Measurements from ENCODE around the gene DCAF6.

Gene DCAF6

DNA sequence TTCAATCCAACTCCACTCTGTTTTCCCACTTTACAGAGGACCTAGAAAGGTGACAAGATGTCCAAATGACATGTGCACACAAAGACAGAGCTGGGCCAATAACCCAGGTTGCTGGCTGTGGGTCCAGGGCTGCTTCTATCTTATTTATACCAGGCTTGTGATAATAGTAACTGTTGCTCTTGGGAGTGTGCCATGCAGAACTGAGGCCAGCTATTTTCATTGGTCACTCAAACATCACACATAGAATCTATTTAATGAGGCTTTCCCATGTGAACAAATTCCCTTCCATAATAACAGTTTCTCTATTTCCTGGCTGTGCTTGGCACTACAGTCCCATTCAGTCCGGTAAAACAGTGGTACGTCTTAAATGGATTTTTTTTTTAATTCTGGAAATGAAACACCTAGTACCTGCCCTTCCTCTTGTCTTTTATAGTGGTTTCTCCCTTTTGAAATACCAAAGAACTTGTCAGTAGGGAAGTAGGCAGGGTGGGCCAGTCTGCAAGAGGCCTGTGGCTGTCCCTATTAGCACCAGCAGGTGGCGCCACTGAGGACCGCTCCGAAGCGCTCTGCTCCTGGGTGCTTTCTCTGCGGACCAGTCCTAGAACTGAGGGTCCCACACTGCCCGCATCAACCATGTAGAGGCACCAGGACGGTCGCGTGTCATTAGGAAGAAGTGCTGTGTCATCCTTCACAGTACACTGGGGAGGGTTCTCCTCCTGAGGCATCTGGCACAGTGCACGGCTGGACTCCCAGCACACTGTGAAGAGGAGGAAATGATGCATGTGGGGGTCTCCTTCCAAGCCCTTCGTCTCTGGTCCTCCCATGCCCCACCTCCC, 148.1 kb downstream of the DCAF6 start:
- DNase-seq (ENCODE audit: low read depth in 1 of 2, low spot score in 1 of 2): peak; percentile 42 to 46

DNA sequence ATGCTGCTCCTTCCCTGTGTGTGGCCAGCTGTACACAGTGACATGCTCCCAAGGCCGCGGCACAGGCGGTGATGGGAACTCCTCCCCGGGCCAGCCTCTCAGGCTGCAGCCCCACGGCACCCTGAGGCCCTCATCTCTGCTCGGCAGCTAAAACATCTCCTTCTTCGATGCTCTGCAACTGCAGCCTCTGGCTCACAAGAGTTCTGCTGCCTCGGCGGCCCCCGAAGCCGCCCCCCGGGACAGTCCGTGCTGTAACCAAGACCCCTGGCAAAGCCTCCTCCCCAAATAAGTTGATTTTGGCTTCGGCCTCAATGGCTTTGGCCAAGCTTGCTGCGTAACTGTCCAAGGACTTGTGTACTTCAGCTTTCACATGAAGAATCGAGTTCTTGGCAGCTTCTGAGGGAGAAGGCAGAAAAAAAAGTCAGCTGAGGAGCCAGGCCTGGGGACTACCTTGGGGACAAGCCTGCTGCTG, 149.0 kb downstream of the DCAF6 start:
- no peak for DNase-seq (ENCODE audit: low read depth in 1 of 2, low spot score in 1 of 2)

DNA sequence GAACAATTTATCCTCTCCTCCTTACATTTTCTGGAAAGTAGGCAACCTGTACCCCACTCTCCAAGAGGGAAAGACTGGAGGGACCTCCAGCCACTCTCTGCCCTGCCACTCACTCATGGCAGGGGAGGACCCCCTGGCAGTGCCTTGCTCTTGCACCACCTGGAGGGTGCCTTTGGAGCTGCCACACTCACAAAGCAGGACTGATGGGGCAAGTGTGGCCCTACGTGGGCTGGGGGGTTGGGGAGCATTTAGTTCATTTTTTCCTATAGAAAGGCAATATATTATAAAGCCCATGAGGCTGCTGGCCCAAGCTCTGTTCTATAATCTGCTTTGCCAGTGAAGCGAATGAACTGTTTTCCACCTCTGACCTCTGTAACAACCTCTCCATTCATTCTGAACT, 150.0 kb downstream of the DCAF6 start:
- no peak for DNase-seq (ENCODE audit: low read depth in 1 of 2, low spot score in 1 of 2)

DNA sequence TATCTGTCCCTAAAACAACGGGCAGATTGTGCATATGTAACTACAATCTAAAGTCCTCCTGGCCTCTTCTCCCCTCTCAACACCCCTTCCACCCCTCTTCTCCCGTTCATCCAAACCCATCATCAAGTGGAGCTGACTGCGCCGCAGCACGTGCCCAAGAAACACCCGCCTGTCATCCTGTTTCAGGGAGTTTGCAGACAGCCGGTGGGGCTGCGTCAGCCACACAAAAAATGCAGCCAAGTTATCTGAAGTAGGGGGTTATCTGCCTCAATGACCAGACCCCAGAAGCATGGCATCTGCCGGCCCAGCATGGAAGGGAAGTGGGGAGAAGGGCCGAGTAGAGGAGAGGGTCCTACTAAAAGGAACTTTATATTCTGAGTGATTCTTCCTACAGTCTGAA, 151.2 kb downstream of the DCAF6 start:
- no peak for DNase-seq (ENCODE audit: low read depth in 1 of 2, low spot score in 1 of 2)

DNA sequence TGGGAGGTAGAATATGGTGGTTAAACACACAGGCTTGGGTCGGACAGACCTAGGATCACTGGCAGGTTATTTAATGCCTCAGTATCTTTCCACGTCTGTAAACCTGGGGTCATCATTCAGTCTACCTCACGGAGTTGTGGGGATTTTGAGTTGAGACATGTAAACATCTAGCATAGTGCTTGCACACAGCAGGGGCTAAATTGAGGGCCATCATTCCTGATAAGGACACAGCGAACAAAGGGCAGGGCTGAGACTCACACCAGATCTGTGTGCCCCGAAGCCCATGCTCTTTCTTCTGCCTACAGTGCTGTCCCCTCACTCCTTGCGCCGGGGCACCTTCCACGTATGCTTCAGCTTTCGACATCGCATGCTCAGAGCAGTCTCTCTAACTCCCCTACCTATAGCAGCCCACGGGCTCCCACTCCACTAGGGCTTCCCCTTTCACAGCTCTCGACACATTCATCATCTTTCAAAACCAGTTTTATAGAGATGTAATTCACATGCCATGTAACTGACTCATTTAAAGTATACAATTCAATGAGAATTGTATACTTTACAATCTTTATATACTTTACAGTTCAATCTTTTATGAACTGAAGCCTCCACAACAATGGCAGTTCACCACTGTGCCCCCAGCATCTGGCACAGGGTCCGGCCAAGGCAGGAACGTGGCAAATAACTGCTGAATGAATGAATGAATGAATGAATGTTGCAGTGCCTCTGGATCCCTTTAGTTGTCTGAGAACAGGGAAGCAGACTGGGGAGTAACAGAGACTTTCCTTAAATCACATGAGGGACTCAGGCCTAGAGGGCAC, 152.2 kb downstream of the DCAF6 start:
- DNase-seq (ENCODE audit: low read depth in 1 of 2, low spot score in 1 of 2): no peak

DNA sequence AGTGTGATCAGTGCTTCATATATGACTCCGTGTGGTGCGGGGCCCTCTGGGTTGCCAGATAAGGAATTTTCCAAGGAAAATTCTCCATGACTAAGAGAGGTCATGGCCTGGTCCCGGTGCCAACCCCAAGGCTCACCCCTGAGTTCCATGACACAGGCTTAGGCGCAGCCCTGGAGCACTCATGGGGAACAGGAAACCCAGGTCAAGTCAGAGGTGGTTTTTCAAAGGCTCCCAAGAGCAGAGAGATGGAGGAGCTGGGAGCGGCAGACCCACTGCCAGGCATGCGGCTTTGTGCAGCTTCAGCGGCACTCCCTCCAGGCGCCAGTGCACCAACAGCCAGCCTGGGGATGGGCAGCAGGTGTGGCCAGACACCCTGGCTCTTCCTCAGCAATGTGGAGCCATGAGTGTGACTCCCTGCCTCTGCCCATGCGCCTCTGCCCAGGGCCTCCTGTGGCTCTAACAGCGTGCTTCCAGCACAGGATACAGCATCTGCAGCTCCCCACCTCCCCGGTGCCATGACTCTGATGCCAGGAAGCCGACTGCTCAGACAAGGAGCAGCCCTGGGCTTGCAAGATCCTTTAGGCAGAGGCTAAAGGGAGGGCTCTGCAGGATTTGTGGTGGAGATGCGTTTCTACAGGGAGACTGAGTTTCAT, 153.0 kb downstream of the DCAF6 start:
- no peak for DNase-seq (ENCODE audit: low read depth in 1 of 2, low spot score in 1 of 2)

DNA sequence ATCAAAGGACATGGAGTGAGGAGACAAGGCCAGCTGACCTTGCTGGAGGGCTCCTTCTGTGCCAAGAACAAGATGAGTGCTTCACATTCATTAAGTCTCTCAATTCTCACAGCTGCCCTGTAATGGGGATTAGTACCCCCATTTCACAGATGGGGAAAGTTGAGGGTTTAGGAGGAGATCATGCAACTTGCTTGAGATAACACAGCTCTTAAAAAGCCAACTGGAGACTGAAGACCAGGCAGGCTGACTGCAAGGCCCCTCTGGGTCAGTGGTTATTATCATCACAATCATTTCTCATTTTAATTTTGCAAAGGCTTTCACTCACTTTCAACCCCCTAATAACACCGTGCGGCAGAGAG, 153.5 kb downstream of the DCAF6 start:
- DNase-seq (ENCODE audit: low read depth in 1 of 2, low spot score in 1 of 2): no peak

DNA sequence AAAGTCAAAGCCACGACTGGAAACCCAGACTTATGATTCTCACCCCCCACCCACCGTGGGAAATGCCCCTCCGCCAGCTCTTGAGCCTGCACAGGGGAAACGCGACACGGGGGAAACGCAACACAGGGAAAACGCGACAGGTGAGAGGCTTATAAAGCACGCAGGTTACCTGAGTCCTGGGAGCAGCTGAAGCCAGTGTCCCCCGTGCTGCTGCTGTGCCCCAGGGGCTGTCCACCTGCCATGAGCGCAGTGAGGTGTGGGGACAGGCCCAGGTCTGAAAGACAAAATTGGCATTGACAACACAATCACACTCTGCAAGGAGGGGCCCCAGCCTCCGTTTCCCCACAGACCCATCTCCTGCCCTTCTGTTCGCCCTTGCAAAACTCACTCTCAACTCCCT, 153.9 kb downstream of the DCAF6 start:
- no peak for DNase-seq (ENCODE audit: low read depth in 1 of 2, low spot score in 1 of 2)

DNA sequence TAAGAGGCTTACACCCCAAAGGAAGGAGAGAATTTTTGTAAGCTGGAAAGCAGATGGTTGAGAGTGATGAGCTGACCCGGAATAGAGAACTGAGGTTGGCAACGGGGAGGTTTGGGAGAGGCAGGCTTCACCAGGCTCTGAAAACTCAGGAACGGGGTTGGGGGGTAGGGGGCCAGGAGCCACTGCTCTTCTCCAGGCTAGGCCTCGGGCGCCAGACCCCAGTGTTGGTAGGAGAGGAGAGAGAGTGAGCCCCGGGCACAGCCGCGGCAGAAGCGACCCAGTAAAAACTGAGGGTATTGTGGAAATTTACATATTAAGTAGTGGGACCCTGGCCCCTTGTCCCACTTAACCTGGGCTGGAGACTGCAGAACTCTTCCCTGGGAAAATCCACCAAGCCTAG, 154.6 kb downstream of the DCAF6 start:
- DNase-seq (ENCODE audit: low read depth in 1 of 2, low spot score in 1 of 2): no peak

DNA sequence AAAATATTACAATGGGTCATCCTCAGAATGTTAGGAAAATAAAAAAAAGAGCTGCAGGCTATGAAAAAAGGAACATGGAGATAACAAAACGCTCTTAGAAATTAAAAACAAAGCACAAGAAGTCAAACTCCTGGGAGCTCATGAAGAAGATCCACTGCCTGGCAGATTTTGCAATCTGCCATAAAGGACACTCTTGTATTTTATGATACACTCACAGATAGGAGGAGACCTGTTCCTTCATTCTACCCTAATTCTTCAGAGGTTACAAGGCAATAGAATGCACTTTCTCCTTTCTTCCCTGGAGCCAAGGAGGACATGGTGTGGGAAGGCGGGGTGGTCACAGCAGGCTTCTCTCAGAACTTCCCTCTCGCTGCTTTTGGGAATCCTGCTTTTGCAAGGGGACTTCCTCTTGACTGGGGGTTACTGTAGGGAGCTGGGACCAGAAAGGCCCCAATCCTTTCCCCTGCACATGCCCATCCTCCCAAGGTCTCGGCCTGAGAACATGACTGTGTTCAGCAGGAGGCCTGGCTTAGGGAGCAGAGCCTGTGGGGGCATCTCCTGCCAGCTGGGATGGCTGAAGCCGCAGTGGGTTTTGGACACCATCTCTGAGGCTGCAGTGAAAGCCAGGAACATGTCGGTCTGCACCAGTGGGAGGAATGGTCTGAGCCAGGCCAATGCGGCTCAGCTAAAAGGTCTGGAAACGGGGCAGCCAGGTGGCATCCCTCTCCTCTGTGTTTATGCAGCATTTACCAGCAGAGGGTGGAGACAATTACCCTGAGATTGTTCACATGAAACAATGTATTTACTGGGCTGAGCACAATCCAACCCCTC, 155.5 kb downstream of the DCAF6 start:
- DNase-seq (ENCODE audit: low read depth in 1 of 2, low spot score in 1 of 2): no peak

DNA sequence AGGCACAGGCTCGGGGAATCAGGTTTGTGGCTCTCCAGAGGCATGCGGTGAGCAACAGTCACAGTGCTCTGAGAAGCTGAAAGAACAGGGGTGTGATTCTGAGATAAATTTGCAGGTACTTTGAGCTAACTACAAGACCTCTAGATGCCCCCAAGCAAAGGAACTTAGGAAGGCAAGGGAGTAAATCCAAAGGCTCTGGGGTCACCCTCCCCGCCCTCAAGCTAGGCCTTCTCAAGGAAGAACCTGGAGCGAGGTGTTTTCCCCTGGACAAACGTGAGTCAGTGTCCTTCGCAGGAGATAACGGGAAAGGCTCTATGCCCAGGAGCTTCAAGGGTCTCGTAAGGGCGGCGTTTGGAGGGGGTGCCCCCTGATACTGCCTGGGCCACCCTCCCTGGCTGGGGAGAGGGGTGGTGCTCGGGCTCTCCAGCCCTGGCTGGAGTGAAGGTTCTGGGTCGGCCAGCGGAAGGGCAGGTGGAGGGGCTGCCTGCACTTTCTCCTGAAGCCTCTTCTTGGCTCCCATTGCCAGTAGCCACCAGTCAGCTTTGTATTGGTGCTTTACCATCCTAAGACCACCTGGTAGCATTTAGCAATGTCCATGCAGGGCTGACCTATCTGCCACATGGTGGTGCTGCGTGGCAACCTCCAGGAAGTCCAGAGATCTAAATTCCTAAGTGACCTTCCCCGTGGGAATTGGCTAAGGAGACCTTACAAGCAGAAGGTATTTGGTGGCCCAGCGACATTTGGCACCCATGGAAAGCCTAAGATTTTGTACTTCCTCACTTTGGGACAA, 156.3 kb downstream of the DCAF6 start:
- DNase-seq (ENCODE audit: low read depth in 1 of 2, low spot score in 1 of 2): no peak

DNA sequence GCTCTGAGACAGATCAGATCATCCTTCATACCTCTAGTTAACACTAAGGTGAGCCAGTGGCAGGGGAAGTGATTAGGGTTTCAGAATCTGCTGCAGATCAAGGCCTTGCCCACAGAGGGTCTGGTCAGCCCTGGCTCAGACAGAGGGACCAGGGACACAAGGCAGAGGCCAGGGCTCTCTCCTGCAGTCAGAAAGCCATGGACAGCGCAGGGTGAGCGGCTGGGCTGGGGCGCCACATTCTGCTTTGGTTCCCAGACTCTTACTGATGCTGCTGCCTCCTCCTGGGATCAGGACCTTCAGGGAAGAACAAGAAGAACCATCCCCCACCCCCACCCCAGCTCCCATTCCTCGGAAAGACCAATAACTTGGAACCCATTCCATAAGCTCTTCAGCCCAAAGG, 157.1 kb downstream of the DCAF6 start:
- no peak for DNase-seq (ENCODE audit: low read depth in 1 of 2, low spot score in 1 of 2)

DNA sequence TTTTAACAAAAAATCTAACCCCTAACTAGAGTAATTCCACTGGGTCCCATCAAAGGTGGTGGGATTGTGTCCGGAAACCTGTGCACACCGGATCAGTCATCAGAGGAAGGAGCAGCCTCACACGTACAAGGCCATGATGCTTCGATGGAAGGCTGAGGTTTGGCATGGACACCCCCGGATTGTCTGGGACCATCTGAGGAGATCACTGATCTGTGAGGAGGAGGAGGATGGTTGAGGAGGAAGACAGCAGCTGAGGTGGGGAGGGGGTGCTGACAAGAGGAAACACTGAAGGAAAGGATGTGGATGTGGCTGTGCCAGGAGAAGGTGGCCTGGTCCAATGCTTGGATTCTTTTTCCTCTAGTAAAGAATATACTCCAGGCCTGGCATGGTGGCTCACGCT, 159.0 kb downstream of the DCAF6 start:
- no peak for DNase-seq (ENCODE audit: low read depth in 1 of 2, low spot score in 1 of 2)

DNA sequence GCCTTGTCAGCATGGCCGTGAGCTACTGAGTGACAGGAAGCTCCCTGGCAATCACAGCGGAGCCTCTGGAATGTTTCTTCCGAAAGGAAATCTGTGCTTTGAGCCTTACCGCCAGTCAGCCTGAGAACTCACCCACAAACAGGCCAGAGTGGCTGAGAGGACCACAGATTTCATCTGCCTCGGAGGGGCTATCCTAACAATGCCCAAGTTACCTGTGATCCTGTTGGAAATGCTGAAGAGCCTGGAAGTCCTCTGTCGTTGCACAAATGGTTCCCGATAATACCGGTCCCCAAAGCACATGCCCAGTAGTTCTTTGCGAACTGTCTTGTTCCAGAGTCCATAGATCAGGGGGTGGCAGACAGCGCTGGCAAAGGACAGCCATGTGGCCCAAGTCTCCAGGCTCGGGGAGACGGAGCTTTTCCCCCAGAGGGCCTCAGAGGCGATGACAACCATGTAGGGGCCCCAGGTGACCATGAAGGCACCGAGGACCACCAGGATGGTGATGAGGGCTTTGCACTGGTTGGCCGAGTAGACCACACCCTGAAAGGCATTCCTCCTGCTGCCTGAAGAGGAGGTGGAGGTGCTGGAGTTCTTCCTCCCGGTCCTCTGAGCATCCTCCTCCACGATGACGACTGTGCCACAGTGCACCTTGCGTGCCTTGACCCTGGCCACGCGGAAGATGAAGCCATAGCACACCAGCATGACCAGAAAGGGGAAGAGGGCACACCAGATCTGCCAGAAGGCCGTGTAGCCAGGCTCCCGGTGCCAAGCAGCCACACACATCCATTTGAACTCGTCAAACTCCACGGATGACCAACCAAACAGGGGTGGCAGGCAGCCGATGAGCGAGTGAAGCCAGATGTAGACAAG, 160.0 kb downstream of the DCAF6 start:
- DNase-seq (ENCODE audit: low read depth in 1 of 2, low spot score in 1 of 2): no peak

DNA sequence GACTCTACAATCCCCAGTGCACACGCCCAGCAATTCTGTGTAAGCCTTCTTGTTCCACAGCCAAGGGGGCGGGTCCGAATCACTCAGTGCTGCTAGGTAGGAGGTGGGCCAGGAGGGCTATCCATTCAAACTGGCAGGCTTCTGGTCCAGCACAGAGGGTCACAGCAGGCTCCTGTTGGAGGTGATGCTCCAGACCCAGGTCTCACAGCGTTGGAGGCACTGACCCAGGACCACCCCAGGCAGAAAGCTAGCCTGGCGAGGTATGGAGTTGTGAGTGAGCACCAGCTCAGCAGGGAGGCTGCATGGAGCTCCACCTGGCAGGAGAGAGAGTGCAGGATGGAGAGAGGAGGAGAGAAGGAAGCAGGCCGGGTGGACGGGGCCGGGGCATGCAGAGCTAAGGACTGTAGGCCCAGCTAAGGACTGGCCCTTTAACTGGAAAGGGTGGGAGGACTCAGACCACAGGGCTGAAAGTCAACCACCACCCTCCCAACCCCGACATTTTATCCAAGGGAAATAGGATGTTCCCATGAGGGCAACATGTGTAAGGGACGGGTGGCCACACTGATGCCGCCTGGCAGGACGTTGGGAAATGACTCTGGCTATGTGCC, 161.5 kb downstream of the DCAF6 start:
- no peak for DNase-seq (ENCODE audit: low read depth in 1 of 2, low spot score in 1 of 2)

DNA sequence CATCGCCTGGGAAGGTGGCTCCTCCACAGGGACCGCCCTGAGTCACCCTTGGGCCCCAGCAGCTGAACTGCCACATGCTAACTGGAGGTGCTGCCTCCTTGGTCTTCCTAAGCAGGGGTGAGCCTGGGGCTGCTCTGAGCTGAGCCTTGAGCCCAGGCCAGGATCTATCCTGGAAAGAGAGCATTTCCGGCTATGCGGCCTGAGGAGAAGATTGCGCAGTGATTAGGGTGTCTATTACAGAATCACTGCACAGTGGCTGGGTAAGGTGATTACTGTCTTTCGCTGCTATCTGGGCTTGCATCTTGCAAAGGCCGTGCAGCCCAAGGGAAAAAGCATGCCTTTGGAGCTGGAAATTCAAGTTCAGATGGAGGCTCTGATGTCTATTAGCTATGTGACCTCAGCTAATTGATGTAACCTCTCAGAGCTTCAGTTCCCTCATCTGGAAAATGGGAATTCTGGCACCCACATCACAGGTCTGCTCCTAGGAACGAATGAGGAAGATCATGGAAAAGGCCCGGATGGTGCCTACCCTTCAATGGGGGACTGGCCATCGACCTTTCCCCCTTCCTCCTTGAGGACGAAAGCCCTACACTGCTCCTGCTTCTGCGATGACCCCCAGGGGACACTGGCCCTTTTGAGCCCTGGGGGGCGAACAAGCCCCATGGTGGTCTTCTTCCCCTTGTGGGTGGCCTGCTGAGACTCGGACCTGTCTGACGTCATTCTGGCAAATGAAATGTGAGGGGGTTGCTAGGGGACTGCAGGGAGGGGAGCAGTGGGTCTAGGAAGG, 162.2 kb downstream of the DCAF6 start:
- DNase-seq (ENCODE audit: low read depth in 1 of 2, low spot score in 1 of 2): no peak

DNA sequence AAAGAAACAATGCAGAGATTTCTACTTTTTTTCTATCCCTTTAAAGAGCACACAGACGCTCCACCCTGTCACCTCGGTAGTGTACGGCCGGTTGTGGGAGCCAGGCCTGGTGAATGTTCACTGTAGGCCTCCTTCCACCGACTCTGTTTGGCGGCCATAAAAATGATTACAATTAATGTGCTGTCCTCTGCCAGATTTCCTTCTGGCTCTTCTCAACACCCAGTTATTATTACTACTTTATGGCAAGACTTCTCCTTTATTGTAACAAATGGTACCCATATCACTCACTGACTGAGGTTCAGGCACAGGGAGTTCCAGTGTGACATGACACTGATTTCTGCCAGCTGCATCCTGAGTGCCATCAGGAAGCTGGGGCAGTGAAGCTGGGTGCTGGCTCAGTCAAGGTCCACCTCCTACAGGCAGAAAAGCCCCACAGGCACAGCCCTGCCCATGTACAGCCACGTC, 162.9 kb downstream of the DCAF6 start:
- DNase-seq (ENCODE audit: low read depth in 1 of 2, low spot score in 1 of 2): no peak
